ENCODE measurements around the gene PIAS1.

PIAS1 gene

DNA sequence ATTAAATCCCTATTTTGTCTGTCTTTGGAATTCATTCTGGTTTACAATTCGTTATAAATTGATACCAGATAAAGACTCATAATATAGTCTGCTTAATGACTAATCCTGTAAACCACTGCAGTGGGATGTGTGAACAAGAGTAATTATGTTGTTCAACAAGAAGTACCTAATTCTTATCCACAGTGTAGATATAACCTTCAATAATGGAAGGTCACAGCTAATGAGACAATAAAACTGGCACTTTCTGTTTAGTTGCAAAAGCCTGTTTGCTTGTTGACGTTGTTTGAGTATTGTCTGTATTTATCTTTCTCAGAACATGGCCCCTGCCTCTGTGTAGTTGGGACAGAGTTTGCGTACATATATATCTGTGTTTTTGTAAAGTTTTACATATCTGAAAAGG is 26.7 kb downstream of the PIAS1 start:
- no peak overlapping the region for H3K4me3 ChIP-seq (ENCODE audit: low read length)
- TF ChIP-seq, protein P1, sequence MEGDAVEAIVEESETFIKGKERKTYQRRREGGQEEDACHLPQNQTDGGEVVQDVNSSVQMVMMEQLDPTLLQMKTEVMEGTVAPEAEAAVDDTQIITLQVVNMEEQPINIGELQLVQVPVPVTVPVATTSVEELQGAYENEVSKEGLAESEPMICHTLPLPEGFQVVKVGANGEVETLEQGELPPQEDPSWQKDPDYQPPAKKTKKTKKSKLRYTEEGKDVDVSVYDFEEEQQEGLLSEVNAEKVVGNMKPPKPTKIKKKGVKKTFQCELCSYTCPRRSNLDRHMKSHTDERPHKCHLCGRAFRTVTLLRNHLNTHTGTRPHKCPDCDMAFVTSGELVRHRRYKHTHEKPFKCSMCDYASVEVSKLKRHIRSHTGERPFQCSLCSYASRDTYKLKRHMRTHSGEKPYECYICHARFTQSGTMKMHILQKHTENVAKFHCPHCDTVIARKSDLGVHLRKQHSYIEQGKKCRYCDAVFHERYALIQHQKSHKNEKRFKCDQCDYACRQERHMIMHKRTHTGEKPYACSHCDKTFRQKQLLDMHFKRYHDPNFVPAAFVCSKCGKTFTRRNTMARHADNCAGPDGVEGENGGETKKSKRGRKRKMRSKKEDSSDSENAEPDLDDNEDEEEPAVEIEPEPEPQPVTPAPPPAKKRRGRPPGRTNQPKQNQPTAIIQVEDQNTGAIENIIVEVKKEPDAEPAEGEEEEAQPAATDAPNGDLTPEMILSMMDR (conservative IDR thresholded peaks at IDR 0.05; ENCODE audit: low read depth, low read length) = no peak
- no peak for DNase-seq (ENCODE audit: low read depth)

- H3K4me3 ChIP-seq (ENCODE audit: low read length) = no peak overlapping the region
- TF ChIP-seq, protein P1 (conservative IDR thresholded peaks at IDR 0.05; ENCODE audit: low read depth, low read length) = no peak
- no peak for DNase-seq (ENCODE audit: low read depth)
Observed at GRCh38 chr15:68081869-68082505, 27.9 kb downstream of the PIAS1 start.

DNA sequence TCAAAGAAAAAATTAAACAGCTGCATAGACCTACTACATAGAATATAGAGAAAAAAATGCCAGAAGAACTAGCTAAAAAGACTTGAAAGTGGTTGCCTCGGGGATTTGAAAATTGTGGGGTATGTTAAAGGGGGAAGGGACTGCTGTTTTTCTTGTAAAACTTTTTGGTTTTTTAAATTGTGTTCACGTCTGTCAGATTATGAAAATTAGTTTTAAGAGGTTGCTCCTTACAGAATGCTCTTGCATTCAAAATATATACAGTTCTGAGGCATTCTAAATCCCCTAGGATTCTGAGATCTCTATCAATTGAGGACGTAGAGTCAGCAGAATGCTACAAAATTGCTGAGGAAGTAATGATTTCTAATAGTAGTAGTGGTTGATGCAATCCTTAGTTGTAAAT is 28.6 kb downstream of the PIAS1 start:
- no peak for DNase-seq (ENCODE audit: low read depth)
- no peak overlapping the region for H3K4me3 ChIP-seq (ENCODE audit: low read length)
- TF ChIP-seq, protein P1 (conservative IDR thresholded peaks at IDR 0.05; ENCODE audit: low read depth, low read length) = no peak

- no peak for DNase-seq (ENCODE audit: low read depth)
- H3K4me3 ChIP-seq (ENCODE audit: low read length) = no peak overlapping the region
- TF ChIP-seq, protein P1 (conservative IDR thresholded peaks at IDR 0.05; ENCODE audit: low read depth, low read length) = no peak
Observed at GRCh38 chr15:68083463-68083862, 29.3 kb downstream of the PIAS1 start.

GRCh38 chr15:68085052-68085451 is 30.9 kb downstream of the PIAS1 start:
- no peak for DNase-seq (ENCODE audit: low read depth)
- TF ChIP-seq, protein P1 (conservative IDR thresholded peaks at IDR 0.05; ENCODE audit: low read depth, low read length) = no peak

DNA sequence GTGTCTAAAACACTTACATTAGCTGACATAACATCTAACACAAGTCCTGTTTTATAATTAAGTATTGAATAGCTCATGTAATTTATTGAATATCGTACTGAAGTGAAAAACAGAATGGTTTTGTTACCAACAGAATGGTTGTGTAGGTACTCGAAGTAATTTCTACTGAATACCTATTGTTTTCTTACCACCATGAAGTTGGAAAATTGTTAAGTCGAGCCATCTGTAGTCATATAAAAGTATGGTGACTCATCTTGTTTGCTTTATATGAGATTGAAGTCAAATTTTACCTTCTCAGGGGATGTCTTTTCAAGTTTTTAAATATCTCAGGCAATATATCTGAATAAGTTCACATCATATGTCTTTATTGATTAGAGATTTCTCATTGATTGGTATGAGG is 37.6 kb downstream of the PIAS1 start:
- no peak overlapping the region for H3K4me3 ChIP-seq (ENCODE audit: low read length)
- TF ChIP-seq, protein P1 (conservative IDR thresholded peaks at IDR 0.05; ENCODE audit: low read depth, low read length) = no peak
- DNase-seq (ENCODE audit: low read depth) = no peak

More at GRCh38 chr15:68085052-68085451, 30.9 kb downstream of the PIAS1 start:
- no peak overlapping the region for H3K4me3 ChIP-seq (ENCODE audit: low read length)

DNA sequence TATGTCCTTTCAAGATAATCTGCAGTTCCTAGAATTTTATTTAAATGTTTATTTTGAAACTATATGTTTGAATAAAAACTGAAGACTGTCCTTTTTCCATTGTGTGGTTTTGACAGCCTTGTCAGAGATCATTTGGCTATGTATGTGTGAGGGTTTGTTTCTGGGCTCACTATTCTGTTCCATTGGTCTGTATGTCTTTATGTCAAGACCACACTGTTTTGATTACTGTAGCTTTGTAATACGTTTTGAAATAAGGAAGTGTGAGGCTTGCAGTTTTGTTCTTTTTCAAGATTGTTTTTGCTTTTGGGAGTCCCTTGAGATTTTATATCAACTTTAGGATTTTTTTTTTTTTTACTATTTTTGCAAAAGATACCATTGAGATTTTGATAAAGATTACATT is 42.0 kb downstream of the PIAS1 start:
- DNase-seq (ENCODE audit: low read depth) = no peak
- H3K4me3 ChIP-seq (ENCODE audit: low read length) = no peak overlapping the region
- TF ChIP-seq, protein P1 (conservative IDR thresholded peaks at IDR 0.05; ENCODE audit: low read depth, low read length) = no peak
